ENCODE measurements around the gene ARL6IP5. TPM values are rescaled to one million over a fixed set of nuclear protein-coding genes. Genes with fewer than 3 reads are reported as not detected.

The ARL6IP5 gene
- total RNA-seq, 3 donors from 2014 or later (not counting 1 experiment from before 2014, with no cell fraction given), result 98.1 to 132 (median 105) TPM

DNA sequence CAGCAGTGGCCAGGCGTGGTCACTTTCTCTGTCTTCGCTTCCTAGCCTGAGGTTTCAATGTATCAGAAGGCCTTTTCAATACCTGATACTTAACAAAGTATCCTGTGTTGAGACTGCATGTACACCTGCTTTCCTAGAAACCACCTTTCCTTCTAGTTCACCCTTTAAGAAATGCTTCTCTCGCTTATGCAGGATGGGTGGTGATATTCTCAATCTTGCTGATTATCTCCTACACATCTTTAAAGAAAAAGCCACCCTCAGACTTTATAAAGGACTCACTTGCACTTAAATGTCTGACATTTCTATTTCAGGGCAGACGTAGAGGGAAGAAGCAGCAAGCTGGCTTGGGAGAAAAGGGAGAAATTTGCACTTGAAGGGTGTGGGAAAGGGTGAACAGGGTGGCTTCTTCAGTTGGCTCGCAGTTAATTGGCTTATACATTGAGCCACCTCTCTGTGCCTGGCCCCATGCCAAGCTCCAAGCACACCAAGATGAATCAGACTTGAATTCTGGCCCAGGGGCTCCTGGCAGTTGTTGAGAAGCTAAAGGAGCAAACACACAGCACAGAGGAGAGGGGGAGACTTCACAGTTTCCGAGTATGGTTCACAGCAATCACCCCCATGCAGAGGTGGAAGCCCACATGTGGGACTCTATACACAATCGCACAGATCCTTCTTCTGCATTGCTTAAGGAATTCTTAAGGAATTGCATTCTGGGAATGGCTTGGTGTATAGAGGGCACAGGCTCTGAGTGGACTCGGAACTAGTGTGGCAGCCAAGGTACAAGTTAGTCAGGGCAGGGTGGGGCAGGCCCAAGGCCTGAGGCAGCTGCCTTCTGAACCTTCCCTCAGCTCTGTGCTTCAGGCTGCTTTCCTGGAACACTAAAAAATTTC, 1.3 kb downstream of the ARL6IP5 start:
- ATAC-seq (peak in 1 of 3 donors; percentile 2), DNase-seq (peak; percentile 45 to 76)
- no peaks in the 10 kb centered on the region for H3K27me3 Mint-ChIP-seq (ENCODE audit: low read depth in 2 of 2)
- H3K27ac Mint-ChIP-seq, result peak overlapping the region; percentile 90 to 98
- Histone ChIP-seq H3K27me3 (ENCODE audit: control insufficient read depth, insufficient read depth, low read length) (no peaks in the 10 kb centered on the region), H3K4me3 (ENCODE audit: low read length) (peak overlapping the region; percentile 92), H3K36me3 (ENCODE audit: control insufficient read depth, insufficient read depth, low read length) (peaks cover 9% of the 10 kb centered on the region), H3K4me1 (ENCODE audit: control insufficient read depth, insufficient read depth, low read length) (peaks cover 59% of the 10 kb centered on the region), H3K9me3 (ENCODE audit: control insufficient read depth, insufficient read depth, low read length) (no peaks in the 10 kb centered on the region), H3K27ac (ENCODE audit: low read length) (peak overlapping the region; percentile 78)
- no peaks in the 10 kb centered on the region for H3K36me3 Mint-ChIP-seq
- H3K4me3 Mint-ChIP-seq, result peak overlapping the region; percentile 96
- TF ChIP-seq CTCF (IDR thresholded peaks at IDR 0.05), result no peak
- intact Hi-C loops (cut with micrococcal nuclease), result loop anchor here (10.0 kb wide), 1 partner anchor 1431 kb away; the partner anchor contains the start of gene SUCLG2
- peaks cover 73% of the 10 kb centered on the region in 2 donors for H3K4me1 Mint-ChIP-seq
- 0% methylated on average over 7 of the region's 8 CpGs for WGBS (ENCODE audit: insufficient coverage)
- no peaks in the 10 kb centered on the region for H3K9me3 Mint-ChIP-seq

DNA sequence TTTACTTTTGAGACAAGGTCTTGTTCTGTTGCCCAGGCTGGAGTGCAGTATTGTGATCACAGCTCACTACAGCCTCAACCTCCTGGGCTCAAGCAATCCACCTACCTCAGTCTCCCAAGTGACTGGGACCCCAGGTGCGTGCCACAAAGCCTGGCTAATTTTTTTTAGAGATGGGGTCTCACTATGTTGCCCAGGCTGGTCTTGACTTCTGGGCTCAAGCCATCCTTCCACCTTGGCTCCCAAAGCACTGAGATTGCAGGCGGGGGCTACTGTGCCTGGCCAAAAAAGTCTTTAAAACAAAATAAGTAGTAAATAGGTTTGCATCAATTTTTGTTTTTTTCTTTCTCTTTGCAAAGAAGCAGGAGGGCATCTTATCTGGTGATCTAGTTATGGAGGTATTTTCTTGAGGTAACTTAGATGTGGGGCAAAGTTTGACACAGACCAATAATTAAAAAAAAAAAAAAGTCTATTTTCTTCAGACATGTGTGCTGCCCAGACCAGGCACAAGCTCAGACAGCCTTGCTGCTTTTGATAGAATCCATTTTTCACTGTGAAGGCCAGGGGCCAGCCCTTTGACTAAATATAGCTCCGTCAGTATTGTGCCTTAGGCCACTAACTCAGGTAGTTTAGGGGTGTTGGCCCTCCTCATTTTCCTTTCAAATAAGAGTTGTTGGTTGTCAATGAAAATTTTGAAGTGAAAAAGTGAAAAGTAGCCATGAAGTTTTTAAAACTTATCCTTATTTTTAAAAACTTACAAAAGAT, 2.5 kb downstream of the ARL6IP5 start:
- H3K9me3 Mint-ChIP-seq, result no peaks in the 10 kb centered on the region
- intact Hi-C loops (cut with micrococcal nuclease), result loop anchor here (10.0 kb wide), 1 partner anchor 1432 kb away; the partner anchor contains the start of gene SUCLG2

GRCh38 chr3:69088063-69088462, 3.3 kb downstream of the ARL6IP5 start:
- H3K4me3 ChIP-seq (ENCODE audit: low read length), result no peak overlapping the region
- WGBS (ENCODE audit: insufficient coverage), result no CpG with 5 or more reads among the region's 2 CpGs
- Mint-ChIP-seq H3K36me3 (no peaks in the 10 kb centered on the region), H3K4me3 (peak overlapping the region; percentile 71), H3K27ac (peak overlapping the region; percentile 72 to 91), H3K27me3 (ENCODE audit: low read depth in 2 of 2) (no peaks in the 10 kb centered on the region), H3K4me1 (peaks cover 72 to 77% of the 10 kb centered on the region in 2 donors), H3K9me3 (no peaks in the 10 kb centered on the region)
- no peak for DNase-seq
- no peak overlapping the region for H3K27ac ChIP-seq (ENCODE audit: low read length)
- no peak for TF ChIP-seq CTCF (IDR thresholded peaks at IDR 0.05)
- peaks cover 62% of the 10 kb centered on the region for H3K4me1 ChIP-seq (ENCODE audit: control insufficient read depth, insufficient read depth, low read length)
- peaks cover 9% of the 10 kb centered on the region for H3K36me3 ChIP-seq (ENCODE audit: control insufficient read depth, insufficient read depth, low read length)
- ATAC-seq, result no peak
- no peaks in the 10 kb centered on the region for H3K9me3 ChIP-seq (ENCODE audit: control insufficient read depth, insufficient read depth, low read length)
- intact Hi-C loops (cut with micrococcal nuclease), result loop anchor here (10.0 kb wide), 1 partner anchor 1433 kb away; the partner anchor contains the start of gene SUCLG2
- no peaks in the 10 kb centered on the region for H3K27me3 ChIP-seq (ENCODE audit: control insufficient read depth, insufficient read depth, low read length)

More for the DNA sequence above, 2.5 kb downstream of the ARL6IP5 start:
- H3K27me3 ChIP-seq (ENCODE audit: control insufficient read depth, insufficient read depth, low read length), result no peaks in the 10 kb centered on the region
- no peak for TF ChIP-seq CTCF (IDR thresholded peaks at IDR 0.05)
- no peak for ATAC-seq
- DNase-seq, result no peak
- Mint-ChIP-seq H3K4me3 (peak overlapping the region; percentile 45), H3K27me3 (ENCODE audit: low read depth in 2 of 2) (no peaks in the 10 kb centered on the region), H3K36me3 (no peaks in the 10 kb centered on the region), H3K27ac (peak overlapping the region in 1 of 2 donors; percentile 91), H3K4me1 (peaks cover 74 to 76% of the 10 kb centered on the region in 2 donors)
- H3K4me3 ChIP-seq (ENCODE audit: low read length), result peak overlapping the region; percentile 92
- WGBS (ENCODE audit: insufficient coverage), result 93% methylated on average over 2 of the region's 3 CpGs
- peaks cover 9% of the 10 kb centered on the region for H3K36me3 ChIP-seq (ENCODE audit: control insufficient read depth, insufficient read depth, low read length)
- H3K9me3 ChIP-seq (ENCODE audit: control insufficient read depth, insufficient read depth, low read length), result no peaks in the 10 kb centered on the region
- H3K4me1 ChIP-seq (ENCODE audit: control insufficient read depth, insufficient read depth, low read length), result peaks cover 60% of the 10 kb centered on the region
- peak overlapping the region; percentile 78 for H3K27ac ChIP-seq (ENCODE audit: low read length)
